Kidney tubule cell (primary cell): ENCODE results near the gene TEAD3.
A peak's percentile ranks its signal among the peaks of the same experiment; 100 is the strongest.
"Not testable (repeated sequence)": the region's sequence is repeated elsewhere in the genome, so short reads cannot be mapped to it uniquely, and the experiment has no call there.

Source experiments
- DNase-seq: peaks from one replicate; pipeline ENCODE4 v3.0.0-alpha.2; 2018; ENCODE audit warnings: low spot score

TEAD3 gene

GRCh38 chr6:35496841-35497570, at the start of gene TEAD3:
Gene TEAD3 (minus strand): TSS chr6:35497079.
- peak; percentile 65 for DNase-seq

GRCh38 chr6:35544769-35545361, 48.0 kb upstream of the TEAD3 start:
- no peak for DNase-seq

GRCh38 chr6:35543459-35544193, 46.7 kb upstream of the TEAD3 start:
- peak; percentile 17 for DNase-seq

GRCh38 chr6:35541836-35542235, 45.0 kb upstream of the TEAD3 start:
- DNase-seq: no peak

GRCh38 chr6:35539223-35539622, 42.3 kb upstream of the TEAD3 start:
- DNase-seq: no peak

GRCh38 chr6:35535847-35536246, 39.0 kb upstream of the TEAD3 start:
- not testable (repeated sequence) for DNase-seq

GRCh38 chr6:35534407-35535170, 37.7 kb upstream of the TEAD3 start:
- DNase-seq: no peak

- DNase-seq: no peak
These were observed 37.1 kb upstream of the TEAD3 start for GRCh38 chr6:35533981-35534380.

GRCh38 chr6:35532126-35532525, 35.2 kb upstream of the TEAD3 start:
- no peak for DNase-seq

GRCh38 chr6:35524380-35525020, 27.6 kb upstream of the TEAD3 start:
- no peak for DNase-seq

GRCh38 chr6:35522660-35523658, 26.1 kb upstream of the TEAD3 start:
- peak; percentile 63 for DNase-seq

- no peak for DNase-seq
These were observed 25.3 kb upstream of the TEAD3 start for GRCh38 chr6:35522151-35522550.

GRCh38 chr6:35521235-35521634, 24.4 kb upstream of the TEAD3 start:
- DNase-seq: no peak

GRCh38 chr6:35519313-35520015, 22.6 kb upstream of the TEAD3 start:
- no peak for DNase-seq

GRCh38 chr6:35518566-35519312, 21.9 kb upstream of the TEAD3 start:
- DNase-seq: no peak

GRCh38 chr6:35517978-35518377, 21.1 kb upstream of the TEAD3 start:
- DNase-seq: not testable (repeated sequence)

GRCh38 chr6:35516712-35517111, 19.8 kb upstream of the TEAD3 start:
- DNase-seq: no peak

GRCh38 chr6:35515939-35516338, 19.1 kb upstream of the TEAD3 start:
- not testable (repeated sequence) for DNase-seq

- no peak for DNase-seq
These were observed 17.7 kb upstream of the TEAD3 start for GRCh38 chr6:35514587-35514986.
